ENCODE measurements around the gene LEF1.
"Not testable (repeated sequence)": the region's sequence is repeated elsewhere in the genome, so short reads cannot be mapped to it uniquely, and the experiment has no call there.

Gene LEF1

GRCh38 chr4:108029016-108029720, 139.6 kb downstream of the LEF1 start:
- H3K4me1 ChIP-seq (ENCODE audit: control insufficient read depth in 1 of 2, insufficient read depth in 2 of 2, low read length in 2 of 2) = no peaks in the 10 kb centered on the region
- peaks cover 21 to 66% of the 10 kb centered on the region in 2 donors for H3K36me3 ChIP-seq (ENCODE audit: control insufficient read depth in 1 of 2, insufficient read depth in 2 of 2, low read length in 2 of 2)
- H3K9me3 ChIP-seq (ENCODE audit: control insufficient read depth in 1 of 2, low read length in 2 of 2) = no peaks in the 10 kb centered on the region
- no peak overlapping the region for H3K9ac ChIP-seq (ENCODE audit: low read depth in 1 of 2, low read length in 2 of 2)
- H3K27me3 ChIP-seq (ENCODE audit: control insufficient read depth in 1 of 2, insufficient read depth in 2 of 2, low read length in 2 of 2) = no peaks in the 10 kb centered on the region
- no peak overlapping the region for H3K27ac ChIP-seq (ENCODE audit: low read depth, low read length)
- no peak overlapping the region for H3K4me3 ChIP-seq (ENCODE audit: low read depth in 1 of 2, low read length in 2 of 2)

- Histone ChIP-seq H3K4me1 (ENCODE audit: control insufficient read depth in 1 of 2, insufficient read depth in 2 of 2, low read length in 2 of 2) (no peaks in the 10 kb centered on the region), H3K9me3 (ENCODE audit: control insufficient read depth in 1 of 2, low read length in 2 of 2) (no peaks in the 10 kb centered on the region), H3K27me3 (ENCODE audit: control insufficient read depth in 1 of 2, insufficient read depth in 2 of 2, low read length in 2 of 2) (no peaks in the 10 kb centered on the region), H3K9ac (ENCODE audit: low read depth in 1 of 2, low read length in 2 of 2) (no peak overlapping the region), H3K27ac (ENCODE audit: low read depth, low read length) (no peak overlapping the region), H3K36me3 (ENCODE audit: control insufficient read depth in 1 of 2, insufficient read depth in 2 of 2, low read length in 2 of 2) (peaks cover 23 to 85% of the 10 kb centered on the region in 2 donors), H3K4me3 (ENCODE audit: low read depth in 1 of 2, low read length in 2 of 2) (no peak overlapping the region)
These were observed 143.9 kb downstream of the LEF1 start for GRCh38 chr4:108024878-108025165.

GRCh38 chr4:108024085-108024877, 144.5 kb downstream of the LEF1 start:
- no peak overlapping the region for H3K9ac ChIP-seq (ENCODE audit: low read depth in 1 of 2, low read length in 2 of 2)
- H3K27me3 ChIP-seq (ENCODE audit: control insufficient read depth in 1 of 2, insufficient read depth in 2 of 2, low read length in 2 of 2) = no peaks in the 10 kb centered on the region
- H3K27ac ChIP-seq (ENCODE audit: low read depth, low read length) = no peak overlapping the region
- peaks cover 29 to 85% of the 10 kb centered on the region in 2 donors for H3K36me3 ChIP-seq (ENCODE audit: control insufficient read depth in 1 of 2, insufficient read depth in 2 of 2, low read length in 2 of 2)
- no peak overlapping the region for H3K4me3 ChIP-seq (ENCODE audit: low read depth in 1 of 2, low read length in 2 of 2)
- no peaks in the 10 kb centered on the region for H3K4me1 ChIP-seq (ENCODE audit: control insufficient read depth in 1 of 2, insufficient read depth in 2 of 2, low read length in 2 of 2)
- no peaks in the 10 kb centered on the region for H3K9me3 ChIP-seq (ENCODE audit: control insufficient read depth in 1 of 2, low read length in 2 of 2)

DNA sequence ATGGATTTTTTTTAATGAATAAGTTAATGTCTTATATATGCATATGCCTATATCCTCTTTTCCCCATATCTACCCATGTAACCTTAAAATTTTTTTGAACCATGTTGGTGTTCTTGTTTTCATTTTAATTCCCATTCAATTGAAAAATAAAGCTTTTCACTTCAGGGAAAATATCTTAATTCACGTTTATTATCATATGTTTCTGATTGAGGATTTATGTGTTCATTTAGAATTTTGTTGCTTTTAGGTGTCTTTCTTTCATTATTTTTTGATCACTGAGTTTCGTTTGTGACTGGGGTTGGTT, 149.9 kb downstream of the LEF1 start:
- H3K9me3 ChIP-seq (ENCODE audit: control insufficient read depth in 1 of 2, low read length in 2 of 2) = no peaks in the 10 kb centered on the region
- H3K4me3 ChIP-seq (ENCODE audit: low read depth in 1 of 2, low read length in 2 of 2) = no peak overlapping the region
- H3K36me3 ChIP-seq (ENCODE audit: control insufficient read depth in 1 of 2, insufficient read depth in 2 of 2, low read length in 2 of 2) = peaks cover 25 to 70% of the 10 kb centered on the region in 2 donors
- no peaks in the 10 kb centered on the region for H3K27me3 ChIP-seq (ENCODE audit: control insufficient read depth in 1 of 2, insufficient read depth in 2 of 2, low read length in 2 of 2)
- no peak overlapping the region for H3K27ac ChIP-seq (ENCODE audit: low read depth, low read length)
- H3K9ac ChIP-seq (ENCODE audit: low read depth in 1 of 2, low read length in 2 of 2) = no peak overlapping the region
- no peaks in the 10 kb centered on the region for H3K4me1 ChIP-seq (ENCODE audit: control insufficient read depth in 1 of 2, insufficient read depth in 2 of 2, low read length in 2 of 2)

DNA sequence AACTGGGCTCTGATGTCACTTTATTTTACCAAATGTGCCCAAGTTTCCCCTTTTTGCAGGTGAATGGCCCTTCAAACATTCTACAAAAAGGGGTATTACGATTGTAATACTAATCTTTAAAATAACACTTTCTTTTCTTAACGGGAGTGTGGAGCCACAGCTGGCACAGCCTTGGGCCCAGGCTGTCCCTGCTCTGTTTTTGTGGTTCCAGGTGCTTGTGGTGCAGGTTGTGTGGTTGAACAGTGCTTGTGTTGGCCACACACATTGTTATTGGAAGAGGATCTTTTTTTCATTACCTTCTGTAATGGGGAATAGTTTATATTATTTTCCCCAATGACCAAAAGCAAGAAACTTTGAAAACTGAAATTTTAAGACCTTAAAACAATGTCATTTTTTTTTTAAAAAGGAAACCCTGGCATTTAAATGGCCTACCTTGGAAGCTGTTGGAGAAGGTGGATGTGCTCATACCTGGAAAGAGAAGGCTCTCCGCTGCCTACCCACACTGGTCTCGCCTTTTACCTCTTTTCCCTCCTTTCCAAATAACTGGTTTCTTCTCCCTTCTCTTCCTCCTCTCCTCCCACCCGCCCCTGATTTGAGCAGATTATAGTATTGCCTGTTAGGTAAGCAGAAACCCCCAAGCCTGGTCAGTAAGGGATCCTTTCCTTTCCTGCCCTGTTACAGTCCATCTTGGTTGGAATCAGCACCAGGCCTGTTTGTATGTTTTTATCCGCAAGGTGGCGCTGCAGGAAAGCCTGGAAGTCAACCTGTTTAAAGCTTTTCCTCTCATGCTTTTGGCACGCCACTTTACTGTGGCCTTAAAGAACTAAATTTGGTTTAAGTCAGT, 150.5 kb downstream of the LEF1 start:
- H3K4me3 ChIP-seq (ENCODE audit: low read depth in 1 of 2, low read length in 2 of 2) = no peak overlapping the region
- no peaks in the 10 kb centered on the region for H3K4me1 ChIP-seq (ENCODE audit: control insufficient read depth in 1 of 2, insufficient read depth in 2 of 2, low read length in 2 of 2)
- no peaks in the 10 kb centered on the region for H3K27me3 ChIP-seq (ENCODE audit: control insufficient read depth in 1 of 2, insufficient read depth in 2 of 2, low read length in 2 of 2)
- H3K9ac ChIP-seq (ENCODE audit: low read depth in 1 of 2, low read length in 2 of 2) = no peak overlapping the region
- H3K9me3 ChIP-seq (ENCODE audit: control insufficient read depth in 1 of 2, low read length in 2 of 2) = no peaks in the 10 kb centered on the region
- peaks cover 22 to 70% of the 10 kb centered on the region in 2 donors for H3K36me3 ChIP-seq (ENCODE audit: control insufficient read depth in 1 of 2, insufficient read depth in 2 of 2, low read length in 2 of 2)
- no peak overlapping the region for H3K27ac ChIP-seq (ENCODE audit: low read depth, low read length)

GRCh38 chr4:108013955-108014354, 154.8 kb downstream of the LEF1 start:
- Histone ChIP-seq H3K36me3 (ENCODE audit: control insufficient read depth in 1 of 2, insufficient read depth in 2 of 2, low read length in 2 of 2) (peaks cover 5 to 49% of the 10 kb centered on the region in 2 donors), H3K4me1 (ENCODE audit: control insufficient read depth in 1 of 2, insufficient read depth in 2 of 2, low read length in 2 of 2) (no peaks in the 10 kb centered on the region), H3K27ac (ENCODE audit: low read depth, low read length) (no peak overlapping the region), H3K4me3 (ENCODE audit: low read depth in 1 of 2, low read length in 2 of 2) (no peak overlapping the region), H3K9ac (ENCODE audit: low read depth in 1 of 2, low read length in 2 of 2) (no peak overlapping the region), H3K9me3 (ENCODE audit: control insufficient read depth in 1 of 2, low read length in 2 of 2) (no peaks in the 10 kb centered on the region), H3K27me3 (ENCODE audit: control insufficient read depth in 1 of 2, insufficient read depth in 2 of 2, low read length in 2 of 2) (no peaks in the 10 kb centered on the region)

DNA sequence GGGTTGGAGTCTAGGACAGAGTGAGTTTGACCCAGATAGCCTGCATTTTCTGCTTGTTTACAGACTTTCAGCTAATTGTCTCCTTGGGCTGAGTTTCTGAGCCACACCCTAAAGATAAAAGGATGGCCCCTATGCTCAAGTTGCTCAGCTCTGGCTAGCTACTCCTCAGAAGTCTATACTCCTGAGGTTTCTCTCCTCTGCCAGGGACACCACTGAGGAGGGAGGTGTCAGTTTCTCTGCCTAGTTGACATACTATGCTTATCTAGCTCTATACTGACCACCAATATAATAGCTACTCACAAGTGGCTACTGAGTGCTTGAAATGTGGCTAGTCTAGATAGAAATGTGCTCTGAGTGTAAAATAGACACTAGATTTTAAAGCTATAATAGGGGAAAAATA, 155.4 kb downstream of the LEF1 start:
- Histone ChIP-seq H3K9ac (ENCODE audit: low read depth in 1 of 2, low read length in 2 of 2) (no peak overlapping the region), H3K36me3 (ENCODE audit: control insufficient read depth in 1 of 2, insufficient read depth in 2 of 2, low read length in 2 of 2) (peaks cover 5 to 52% of the 10 kb centered on the region in 2 donors), H3K27ac (ENCODE audit: low read depth, low read length) (no peak overlapping the region)

DNA sequence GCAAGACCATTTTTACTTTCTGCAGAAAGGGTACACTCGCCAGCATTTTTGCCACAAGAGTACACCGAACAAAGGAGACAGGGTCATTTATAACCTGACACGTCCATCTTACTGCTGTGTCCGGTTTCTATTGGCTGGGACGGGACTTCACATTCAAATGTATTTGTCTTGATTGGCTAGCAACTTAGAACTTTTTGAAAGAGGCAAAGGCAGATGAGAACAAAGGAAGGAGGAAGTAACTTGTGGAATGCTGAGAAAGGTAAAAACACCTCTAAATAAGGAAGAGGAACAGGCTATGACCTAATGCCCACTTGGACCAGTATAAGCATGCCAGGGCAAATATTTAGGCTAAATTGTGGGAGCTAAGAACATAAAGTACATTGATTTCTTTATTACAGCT, 156.3 kb downstream of the LEF1 start:
- H3K36me3 ChIP-seq (ENCODE audit: control insufficient read depth in 1 of 2, insufficient read depth in 2 of 2, low read length in 2 of 2) = peaks cover 5 to 52% of the 10 kb centered on the region in 2 donors
- H3K4me3 ChIP-seq (ENCODE audit: low read depth in 1 of 2, low read length in 2 of 2); H3K27me3 ChIP-seq (ENCODE audit: control insufficient read depth in 1 of 2, insufficient read depth in 2 of 2, low read length in 2 of 2); H3K27ac ChIP-seq (ENCODE audit: low read depth, low read length); H3K9ac ChIP-seq (ENCODE audit: low read depth in 1 of 2, low read length in 2 of 2); H3K4me1 ChIP-seq (ENCODE audit: control insufficient read depth in 1 of 2, insufficient read depth in 2 of 2, low read length in 2 of 2); H3K9me3 ChIP-seq (ENCODE audit: control insufficient read depth in 1 of 2, low read length in 2 of 2): not testable (repeated sequence)

More for the DNA sequence above, 155.4 kb downstream of the LEF1 start:
- Histone ChIP-seq H3K4me3 (ENCODE audit: low read depth in 1 of 2, low read length in 2 of 2) (no peak overlapping the region), H3K9me3 (ENCODE audit: control insufficient read depth in 1 of 2, low read length in 2 of 2) (no peaks in the 10 kb centered on the region), H3K27me3 (ENCODE audit: control insufficient read depth in 1 of 2, insufficient read depth in 2 of 2, low read length in 2 of 2) (no peaks in the 10 kb centered on the region), H3K4me1 (ENCODE audit: control insufficient read depth in 1 of 2, insufficient read depth in 2 of 2, low read length in 2 of 2) (no peaks in the 10 kb centered on the region)

DNA sequence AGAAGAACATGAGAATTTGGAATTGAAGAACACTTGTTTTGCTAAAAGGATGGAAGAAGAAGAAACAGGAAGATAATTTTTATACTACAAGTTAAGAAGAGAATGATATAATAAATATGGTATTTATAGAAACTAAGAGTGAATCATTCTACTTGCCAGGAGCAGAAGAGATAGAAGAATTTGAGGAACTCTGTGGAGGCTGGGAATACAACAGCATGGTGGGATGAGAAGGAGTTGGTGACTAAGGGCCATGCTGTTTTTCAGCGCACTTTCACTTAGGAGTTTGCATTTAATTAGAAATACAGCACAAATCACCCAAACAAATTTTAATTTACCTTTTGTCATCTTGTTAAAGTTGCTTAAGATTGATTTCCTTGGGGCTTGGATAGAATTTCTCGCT, 158.6 kb downstream of the LEF1 start:
- Histone ChIP-seq H3K27me3 (ENCODE audit: control insufficient read depth in 1 of 2, insufficient read depth in 2 of 2, low read length in 2 of 2) (no peaks in the 10 kb centered on the region), H3K27ac (ENCODE audit: low read depth, low read length) (no peak overlapping the region), H3K36me3 (ENCODE audit: control insufficient read depth in 1 of 2, insufficient read depth in 2 of 2, low read length in 2 of 2) (peaks cover 2 to 31% of the 10 kb centered on the region in 2 donors), H3K9ac (ENCODE audit: low read depth in 1 of 2, low read length in 2 of 2) (no peak overlapping the region), H3K4me1 (ENCODE audit: control insufficient read depth in 1 of 2, insufficient read depth in 2 of 2, low read length in 2 of 2) (no peaks in the 10 kb centered on the region), H3K9me3 (ENCODE audit: control insufficient read depth in 1 of 2, low read length in 2 of 2) (no peaks in the 10 kb centered on the region), H3K4me3 (ENCODE audit: low read depth in 1 of 2, low read length in 2 of 2) (no peak overlapping the region)

GRCh38 chr4:108008721-108009120, 160.0 kb downstream of the LEF1 start:
- no peaks in the 10 kb centered on the region for H3K9me3 ChIP-seq (ENCODE audit: control insufficient read depth in 1 of 2, low read length in 2 of 2)
- H3K27ac ChIP-seq (ENCODE audit: low read depth, low read length) = no peak overlapping the region
- H3K36me3 ChIP-seq (ENCODE audit: control insufficient read depth in 1 of 2, insufficient read depth in 2 of 2, low read length in 2 of 2) = peaks cover 0 to 19% of the 10 kb centered on the region in 2 donors
- no peak overlapping the region for H3K4me3 ChIP-seq (ENCODE audit: low read depth in 1 of 2, low read length in 2 of 2)
- no peaks in the 10 kb centered on the region for H3K27me3 ChIP-seq (ENCODE audit: control insufficient read depth in 1 of 2, insufficient read depth in 2 of 2, low read length in 2 of 2)
- no peaks in the 10 kb centered on the region for H3K4me1 ChIP-seq (ENCODE audit: control insufficient read depth in 1 of 2, insufficient read depth in 2 of 2, low read length in 2 of 2)
- H3K9ac ChIP-seq (ENCODE audit: low read depth in 1 of 2, low read length in 2 of 2) = no peak overlapping the region

Data from duodenal mucosa (tissue), 2 donors.